H1 (cell line): ENCODE results near the gene PLK1. TPM values are rescaled to one million over a fixed set of nuclear protein-coding genes. Genes with fewer than 3 reads are reported as not detected.

Source experiments
- CHD1 ChIP-seq: IDR thresholded peaks from 2 replicates; pipeline ENCODE4 v1.6.1; 2012; ENCODE audit warnings: low read depth, low read length, improper control_type of control experiment
- EP300 ChIP-seq, 2 experiments: IDR thresholded peaks; 1 replicate in 1 of 2; 2 replicates in 1 of 2; pipeline ENCODE4 v1.6.1; 2011 to 2012; ENCODE audit warnings: low read depth in 2 of 2, low read length in 2 of 2, mild to moderate bottlenecking in 2 of 2, borderline replicate concordance in 1 of 2, inconsistent platforms in 1 of 2, moderate library complexity in 1 of 2
- FOSL1 ChIP-seq: IDR thresholded peaks from 2 replicates; pipeline ENCODE4 v1.6.1; 2011; ENCODE audit warnings: mild to moderate bottlenecking, low read depth, low read length, moderate library complexity; ENCODE audit not compliant: insufficient read depth
- HDAC2 ChIP-seq, 2 experiments: fragments of 300-600 bp in 1 of 2; sonication (generic) in 1 of 2; IDR thresholded peaks; 2 replicates each; pipeline ENCODE4 v1.6.1; 2011 to 2012; ENCODE audit warnings: low read depth in 2 of 2, low read length in 2 of 2, mild to moderate bottlenecking in 2 of 2, moderate library complexity in 2 of 2, borderline replicate concordance in 1 of 2, inconsistent platforms in 1 of 2
- KDM1A ChIP-seq: fragments of 200-600, 300-600 bp; sonication (generic); IDR thresholded peaks from 2 replicates; pipeline ENCODE4 v1.7.1; 2016; ENCODE audit warnings: mild to moderate bottlenecking, low read length, borderline replicate concordance
- MAFK ChIP-seq: IDR thresholded peaks from 2 replicates; pipeline ENCODE4 v1.6.1; 2012; ENCODE audit warnings: low read depth, mild to moderate bottlenecking, improper control_type of control experiment, low read length
- PHF8 ChIP-seq: fragments of 200-600 bp; sonication (generic); conservative IDR thresholded peaks from 2 replicates; pipeline ENCODE4 v1.7.1; 2012; ENCODE audit warnings: low read depth, mild to moderate bottlenecking, inconsistent platforms, low read length, moderate library complexity
- polyA plus RNA-seq, 7 experiments: library from polyadenylated mRNA; depleted of rRNA in 3 of 7; stranded (reverse) in 5 of 7; unstranded in 2 of 7; fragments of >200 nt in 5 of 7; fragments of 200-250 nt in 2 of 7; gene quantifications; 1 replicate in 5 of 7; 2 replicates in 1 of 7; 4 replicates in 1 of 7; pipeline versions ENCODE4 v1.2.1 to v1.2.3, GENCODE V29; 2011 to 2013; ENCODE audit warnings: missing spikeins in 2 of 7, mixed read lengths in 2 of 7
- total RNA-seq: library from RNA; stranded (reverse); fragmentation: NEBNext Ultra II Directional; extraction: Animal tissue kit (Norgen Biotek cat#: 25700); gene quantifications from 2 replicates; pipeline ENCODE4 v1.2.1, GENCODE V29; 2021

The PLK1 gene
- total and polyA plus RNA-seq, 2 of the 8 experiments (the other 6 are each of a cell fraction or from before 2014, with no cell fraction given), result 127 to 139 TPM

GRCh38 chr16:23689442-23690187, 10.9 kb downstream of the PLK1 start (continued):
- TF ChIP-seq FOSL1, result no peak
- no peak for TF ChIP-seq MAFK
- no peak for TF ChIP-seq PHF8
- no peak for TF ChIP-seq CHD1
- no peak for TF ChIP-seq HDAC2 (IDR thresholded peaks at IDR 0.05; ENCODE audit: borderline replicate concordance in 1 of 2, low read depth in 2 of 2, low read length in 2 of 2)
- TF ChIP-seq EP300 (IDR thresholded peaks at IDR 0.05; ENCODE audit: borderline replicate concordance in 1 of 2, low read depth in 2 of 2, low read length in 2 of 2), result no peak
- no peak for TF ChIP-seq KDM1A
